ENCODE measurements around the gene AASDH.

The AASDH gene

DNA sequence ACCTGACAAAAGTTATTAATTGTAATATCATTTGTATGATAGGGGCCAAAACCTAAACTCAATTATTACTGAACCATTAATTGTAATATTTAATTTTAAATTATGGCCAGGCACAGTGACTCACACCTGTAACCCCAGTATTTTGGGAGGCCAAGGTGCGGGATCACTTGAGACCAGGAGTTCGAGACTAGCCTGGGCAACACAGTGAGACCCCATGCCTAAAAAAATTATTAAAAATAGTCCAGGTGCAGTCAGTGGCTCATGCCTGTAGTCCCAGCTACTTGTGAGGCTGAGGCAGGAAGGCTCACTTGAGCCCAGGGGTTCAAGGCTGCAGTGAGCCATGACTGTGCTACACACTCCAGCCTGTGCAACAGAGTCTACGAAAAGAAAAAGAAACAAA, 30.1 kb upstream of the AASDH start:
- H3K4me3 ChIP-seq (ENCODE audit: low read depth, low read length) = no peak overlapping the region
- DNase-seq (ENCODE audit: low read depth) = no peak
- TF ChIP-seq, protein P1, sequence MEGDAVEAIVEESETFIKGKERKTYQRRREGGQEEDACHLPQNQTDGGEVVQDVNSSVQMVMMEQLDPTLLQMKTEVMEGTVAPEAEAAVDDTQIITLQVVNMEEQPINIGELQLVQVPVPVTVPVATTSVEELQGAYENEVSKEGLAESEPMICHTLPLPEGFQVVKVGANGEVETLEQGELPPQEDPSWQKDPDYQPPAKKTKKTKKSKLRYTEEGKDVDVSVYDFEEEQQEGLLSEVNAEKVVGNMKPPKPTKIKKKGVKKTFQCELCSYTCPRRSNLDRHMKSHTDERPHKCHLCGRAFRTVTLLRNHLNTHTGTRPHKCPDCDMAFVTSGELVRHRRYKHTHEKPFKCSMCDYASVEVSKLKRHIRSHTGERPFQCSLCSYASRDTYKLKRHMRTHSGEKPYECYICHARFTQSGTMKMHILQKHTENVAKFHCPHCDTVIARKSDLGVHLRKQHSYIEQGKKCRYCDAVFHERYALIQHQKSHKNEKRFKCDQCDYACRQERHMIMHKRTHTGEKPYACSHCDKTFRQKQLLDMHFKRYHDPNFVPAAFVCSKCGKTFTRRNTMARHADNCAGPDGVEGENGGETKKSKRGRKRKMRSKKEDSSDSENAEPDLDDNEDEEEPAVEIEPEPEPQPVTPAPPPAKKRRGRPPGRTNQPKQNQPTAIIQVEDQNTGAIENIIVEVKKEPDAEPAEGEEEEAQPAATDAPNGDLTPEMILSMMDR (IDR thresholded peaks at IDR 0.05; ENCODE audit: low read depth, low read length) = no peak
- no peak for TF ChIP-seq MYC (IDR thresholded peaks at IDR 0.05; ENCODE audit: low read depth, low read length)
- no peak for TF ChIP-seq POLR2A (IDR thresholded peaks at IDR 0.05; ENCODE audit: extremely low read depth, insufficient read length)
- TF ChIP-seq, protein P2, sequence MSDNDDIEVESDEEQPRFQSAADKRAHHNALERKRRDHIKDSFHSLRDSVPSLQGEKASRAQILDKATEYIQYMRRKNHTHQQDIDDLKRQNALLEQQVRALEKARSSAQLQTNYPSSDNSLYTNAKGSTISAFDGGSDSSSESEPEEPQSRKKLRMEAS (IDR thresholded peaks at IDR 0.05; ENCODE audit: low read depth, low read length) = no peak

DNA sequence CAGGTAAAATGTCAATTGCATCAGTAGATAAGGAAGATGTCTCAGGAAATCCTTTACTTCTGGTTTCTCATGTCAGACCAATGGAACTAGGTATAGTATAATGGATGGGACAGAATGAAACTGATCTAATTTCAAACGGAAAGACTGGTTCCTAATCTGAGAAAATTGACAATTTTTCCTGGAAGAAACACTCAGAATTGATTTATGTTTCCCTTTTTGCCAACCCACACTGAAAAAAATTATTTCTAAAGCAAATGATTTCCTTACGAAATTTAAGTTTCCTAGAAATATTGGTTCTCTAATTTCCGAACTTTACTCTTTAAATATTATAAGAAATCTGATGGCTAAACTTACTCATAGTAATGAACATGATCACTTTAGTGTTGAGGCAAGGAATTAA, 29.1 kb upstream of the AASDH start:
- DNase-seq (ENCODE audit: low read depth) = no peak
- H3K4me3 ChIP-seq (ENCODE audit: low read depth, low read length) = no peak overlapping the region
- TF ChIP-seq, protein P2 (IDR thresholded peaks at IDR 0.05; ENCODE audit: low read depth, low read length) = no peak
- TF ChIP-seq, protein P1 (IDR thresholded peaks at IDR 0.05; ENCODE audit: low read depth, low read length) = no peak
- TF ChIP-seq MYC (IDR thresholded peaks at IDR 0.05; ENCODE audit: low read depth, low read length) (no peak), POLR2A (IDR thresholded peaks at IDR 0.05; ENCODE audit: extremely low read depth, insufficient read length) (no peak)

DNA sequence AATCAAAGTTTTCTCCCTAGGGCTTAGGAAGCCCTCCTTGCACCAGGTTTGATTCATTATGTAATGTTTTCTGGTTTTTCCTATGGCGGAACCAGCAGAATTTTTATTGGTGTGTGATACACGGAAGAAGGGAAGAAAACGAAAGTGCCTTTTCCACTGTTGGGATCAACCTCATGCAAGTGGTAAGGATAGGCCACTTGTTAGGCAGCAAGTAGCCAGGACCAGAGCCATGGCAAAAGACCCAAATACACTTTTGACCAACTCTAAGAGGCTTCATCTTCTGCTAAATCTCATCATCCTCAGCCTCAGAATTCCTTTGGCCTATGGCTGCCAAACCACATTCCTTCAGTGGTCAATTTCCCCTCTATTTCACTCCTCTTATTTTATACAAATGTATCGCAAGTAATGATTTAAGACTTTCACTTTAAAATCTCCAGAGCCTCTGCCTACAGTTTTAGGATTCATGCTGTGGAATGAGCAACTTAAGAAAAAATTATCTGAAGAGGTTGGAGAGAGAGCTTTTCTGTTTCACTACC, 26.9 kb upstream of the AASDH start:
- DNase-seq (ENCODE audit: low read depth) = no peak
- H3K4me3 ChIP-seq (ENCODE audit: low read depth, low read length) = no peak overlapping the region

DNA sequence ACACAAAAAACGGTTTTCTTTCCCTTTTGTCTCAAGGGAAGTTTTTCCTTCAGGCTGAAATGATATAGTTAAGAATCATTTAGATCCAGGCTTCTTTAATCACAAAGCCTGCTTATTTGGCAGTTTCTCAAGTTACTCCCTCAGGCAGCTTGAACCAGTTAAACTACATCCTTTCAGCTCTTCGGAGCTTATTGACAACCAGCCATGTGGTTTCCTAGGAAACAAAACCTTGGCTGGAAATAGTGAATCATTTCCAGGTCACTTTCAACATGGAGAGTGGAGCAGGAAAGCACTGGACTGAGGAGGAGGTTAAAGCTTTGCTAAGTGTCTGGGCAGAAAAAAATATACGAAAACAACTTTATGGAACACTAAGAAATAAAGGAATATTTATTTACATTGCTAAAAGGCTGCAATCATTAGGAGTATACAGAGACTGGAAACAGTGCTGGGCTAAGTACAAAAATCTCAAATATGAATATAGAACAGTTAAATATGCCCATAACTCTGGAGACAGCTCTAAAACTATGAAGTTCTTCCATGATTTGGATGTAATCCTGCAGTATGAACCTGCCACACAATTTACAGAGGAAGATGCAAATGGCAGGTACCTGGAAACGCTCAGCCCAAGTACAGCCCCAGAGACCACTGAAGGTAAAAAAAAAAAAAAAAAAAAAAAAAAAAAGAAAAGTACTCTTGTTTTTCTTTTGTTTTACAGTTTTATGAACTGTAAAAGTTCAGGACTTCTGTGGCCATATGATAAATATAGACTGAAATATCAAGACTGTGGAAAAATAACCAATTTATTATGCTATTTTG, 23.2 kb upstream of the AASDH start:
- DNase-seq (ENCODE audit: low read depth) = peak; percentile 29
- TF ChIP-seq POLR2A (IDR thresholded peaks at IDR 0.05; ENCODE audit: extremely low read depth, insufficient read length) = no peak
- TF ChIP-seq, protein P2 (IDR thresholded peaks at IDR 0.05; ENCODE audit: low read depth, low read length) = no peak
- TF ChIP-seq, protein P1 (IDR thresholded peaks at IDR 0.05; ENCODE audit: low read depth, low read length) = no peak
- no peak for TF ChIP-seq MYC (IDR thresholded peaks at IDR 0.05; ENCODE audit: low read depth, low read length)
- no peak overlapping the region for H3K4me3 ChIP-seq (ENCODE audit: low read depth, low read length)

More for the DNA sequence above, 26.9 kb upstream of the AASDH start:
- TF ChIP-seq, protein P2 (IDR thresholded peaks at IDR 0.05; ENCODE audit: low read depth, low read length) = no peak
- TF ChIP-seq, protein P1 (IDR thresholded peaks at IDR 0.05; ENCODE audit: low read depth, low read length) = no peak
- no peak for TF ChIP-seq MYC (IDR thresholded peaks at IDR 0.05; ENCODE audit: low read depth, low read length)
- TF ChIP-seq POLR2A (IDR thresholded peaks at IDR 0.05; ENCODE audit: extremely low read depth, insufficient read length) = no peak

DNA sequence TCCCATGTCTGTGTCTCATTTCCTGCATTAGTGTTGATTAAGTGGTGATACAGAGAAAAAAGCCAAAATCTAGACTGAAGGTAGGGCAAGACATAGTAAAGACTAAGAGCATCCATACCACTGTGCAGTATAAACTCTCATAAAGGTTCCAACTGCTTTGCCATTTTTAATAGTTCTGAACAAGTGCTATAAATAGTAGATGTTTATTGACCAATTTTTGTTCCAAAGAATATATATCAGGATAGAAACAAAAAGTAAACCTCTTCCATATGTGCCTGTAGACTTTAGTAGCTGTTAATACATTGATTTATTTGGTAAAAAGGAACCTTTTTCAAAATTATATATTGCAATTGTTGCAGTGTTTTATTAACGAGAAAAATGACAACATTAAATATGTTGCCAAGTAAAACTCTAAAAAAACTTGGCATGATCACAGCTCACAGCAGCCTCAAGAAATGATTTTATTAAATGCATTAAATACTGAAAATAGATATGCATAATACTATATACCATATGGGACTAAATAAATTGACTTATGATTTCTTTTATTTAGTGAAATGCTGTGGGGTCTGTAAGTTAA, 22.3 kb upstream of the AASDH start:
- DNase-seq (ENCODE audit: low read depth) = no peak
- TF ChIP-seq MYC (IDR thresholded peaks at IDR 0.05; ENCODE audit: low read depth, low read length) = no peak
- TF ChIP-seq POLR2A (IDR thresholded peaks at IDR 0.05; ENCODE audit: extremely low read depth, insufficient read length) = no peak
- TF ChIP-seq, protein P2 (IDR thresholded peaks at IDR 0.05; ENCODE audit: low read depth, low read length) = no peak
- TF ChIP-seq, protein P1 (IDR thresholded peaks at IDR 0.05; ENCODE audit: low read depth, low read length) = no peak
- H3K4me3 ChIP-seq (ENCODE audit: low read depth, low read length) = no peak overlapping the region
